DND-41 (cell line): ENCODE data around the gene TLE4.

ENCODE experiments used
- CTCF ChIP-seq: IDR thresholded peaks from 2 replicates; pipeline ENCODE4 v1.5.1; 2012; ENCODE audit warnings: borderline replicate concordance, low read length, moderate library complexity, mild to moderate bottlenecking; ENCODE audit not compliant: poor library complexity, severe bottlenecking; ENCODE audit errors: extremely low read depth
- EZH2 ChIP-seq: IDR thresholded peaks from 3 replicates; pipeline ENCODE4 v1.6.1; 2012; ENCODE audit warnings: borderline replicate concordance, low read depth, mild to moderate bottlenecking, moderate library complexity, low read length, inconsistent platforms; ENCODE audit not compliant: severe bottlenecking

- TF ChIP-seq CTCF (no peak), EZH2 (no peak)
These were observed 196.4 kb downstream of the TLE4 start for GRCh38 chr9:79768194-79768593.
